Ishikawa (cell line): ENCODE results near the gene STRIP1.

Experiments used
- CEBPB ChIP-seq: IDR thresholded peaks from 2 replicates; pipeline ENCODE4 v1.6.1; 2012
- CREB1 ChIP-seq: IDR thresholded peaks from 2 replicates; pipeline ENCODE4 v1.6.1; 2012; ENCODE audit warnings: low read depth
- EGR1 ChIP-seq: IDR thresholded peaks from 2 replicates; pipeline ENCODE4 v1.6.1; 2012
- EP300 ChIP-seq: IDR thresholded peaks from 2 replicates; pipeline ENCODE4 v1.6.1; 2012; ENCODE audit warnings: borderline replicate concordance
- FOXM1 ChIP-seq: IDR thresholded peaks from 2 replicates; pipeline ENCODE4 v1.6.1; 2012; ENCODE audit warnings: low read depth, borderline replicate concordance
- MAX ChIP-seq: IDR thresholded peaks from 2 replicates; pipeline ENCODE4 v1.6.1; 2012
- NFIC ChIP-seq: IDR thresholded peaks from 2 replicates; pipeline ENCODE4 v1.6.1; 2012
- RAD21 ChIP-seq: IDR thresholded peaks from 2 replicates; pipeline ENCODE4 v1.6.1; 2012; ENCODE audit warnings: low read depth
- REST ChIP-seq: IDR thresholded peaks from 2 replicates; pipeline ENCODE4 v1.6.1; 2012; ENCODE audit warnings: low read depth, mild to moderate bottlenecking
- TAF1 ChIP-seq: IDR thresholded peaks from 2 replicates; pipeline ENCODE4 v1.6.1; 2012; ENCODE audit warnings: low read depth, mild to moderate bottlenecking
- TCF12 ChIP-seq: IDR thresholded peaks from 2 replicates; pipeline ENCODE4 v1.6.1; 2012; ENCODE audit warnings: low read depth
- TEAD4 ChIP-seq: IDR thresholded peaks from 2 replicates; pipeline ENCODE4 v1.6.1; 2012
- USF1 ChIP-seq: IDR thresholded peaks from 2 replicates; pipeline ENCODE4 v1.6.1; 2012
- YY1 ChIP-seq: IDR thresholded peaks from 2 replicates; pipeline ENCODE4 v1.6.1; 2012; ENCODE audit warnings: low read depth
- ZBTB7A ChIP-seq: IDR thresholded peaks from 2 replicates; pipeline ENCODE4 v1.6.1; 2012; ENCODE audit warnings: low read depth

STRIP1 gene

GRCh38 chr1:110034451-110035235 is at the start of gene STRIP1:
STRIP1 (plus strand) TSS chr1:110034624; CDS start chr1:110034638, 14 bp downstream.
- TF ChIP-seq EGR1 (peak; percentile 97), FOXM1 (no peak), TAF1 (peak; percentile 91), CEBPB (peak; percentile 68), ZBTB7A (peak; percentile 94), RAD21 (no peak), MAX (no peak), USF1 (no peak), REST (no peak), CREB1 (no peak), TEAD4 (no peak), NFIC (no peak), TCF12 (peak; percentile 18; the same call in 1 of the 2 replicates), YY1 (peak; percentile 100), EP300 (no peak)

- 0 out of 2 replicates have a peak, but pooled peaks have one; percentile 0 for TF ChIP-seq NFIC
- TF ChIP-seq CREB1 = no peak
- no peak for TF ChIP-seq YY1
Measured at GRCh38 chr1:109985247-109986053, 49.0 kb upstream of the STRIP1 start.

GRCh38 chr1:109986054-109986444 is 48.4 kb upstream of the STRIP1 start:
- TF ChIP-seq TEAD4 (no peak), USF1 (no peak), NFIC (no peak), REST (no peak), CREB1 (no peak), MAX (no peak), EP300 (no peak), TAF1 (no peak), CEBPB (no peak), ZBTB7A (no peak), TCF12 (no peak), EGR1 (no peak), FOXM1 (no peak), YY1 (no peak), RAD21 (no peak)

- TF ChIP-seq TCF12 (no peak), NFIC (no peak), RAD21 (no peak), REST (no peak), TEAD4 (no peak), CREB1 (no peak), EP300 (no peak), TAF1 (no peak), MAX (no peak), ZBTB7A (no peak), EGR1 (no peak), YY1 (no peak), FOXM1 (no peak), USF1 (no peak), CEBPB (no peak)
Measured at GRCh38 chr1:109988349-109988914, 46.0 kb upstream of the STRIP1 start.
